ENCODE data around the gene RELN. TPM values are rescaled to one million over a fixed set of nuclear protein-coding genes. Genes with fewer than 3 reads are reported as not detected.

Gene RELN
- total RNA-seq, 1 donor from 2014 or later: not detected

DNA sequence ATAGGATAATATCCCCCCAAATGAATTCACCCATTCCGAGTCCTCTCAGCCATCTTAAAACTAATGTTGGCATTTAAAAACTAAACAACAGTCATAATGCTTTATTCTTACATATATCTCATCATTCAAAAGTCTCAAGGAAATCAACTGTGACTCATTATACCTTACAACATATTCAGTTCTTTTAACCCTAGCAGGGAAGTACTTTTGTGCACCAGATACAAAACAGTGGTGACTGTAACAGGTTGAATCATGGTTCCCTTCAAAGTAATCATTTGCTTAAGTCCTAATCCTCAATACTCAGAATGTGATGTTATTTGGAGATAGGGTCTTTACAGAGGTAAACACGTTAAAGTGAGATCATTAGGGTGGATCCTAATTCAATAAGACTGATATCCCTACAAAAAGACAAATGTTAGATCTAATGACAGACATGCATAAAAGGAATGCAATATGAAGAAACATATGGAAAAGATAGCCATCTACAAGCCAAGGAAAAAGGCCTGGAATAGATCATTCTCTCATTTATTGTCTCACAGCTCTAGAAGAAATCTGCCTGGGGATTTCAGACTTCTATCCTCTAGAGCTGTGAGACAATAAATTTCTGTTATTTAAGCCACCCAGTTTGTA, 42.3 kb downstream of the RELN start:
- H3K9me3 Mint-ChIP-seq: no peaks in the 10 kb centered on the region
- H3K36me3 Mint-ChIP-seq (ENCODE audit: low read depth): no peaks in the 10 kb centered on the region
- CTCF ChIA-PET: no interaction called here
- DNase-seq (no peak), ATAC-seq (ENCODE audit: low read depth) (no peak)
- H3K27me3 Mint-ChIP-seq: no peaks in the 10 kb centered on the region
- POLR2A ChIA-PET: no interaction called here
- TF ChIP-seq, protein P1, sequence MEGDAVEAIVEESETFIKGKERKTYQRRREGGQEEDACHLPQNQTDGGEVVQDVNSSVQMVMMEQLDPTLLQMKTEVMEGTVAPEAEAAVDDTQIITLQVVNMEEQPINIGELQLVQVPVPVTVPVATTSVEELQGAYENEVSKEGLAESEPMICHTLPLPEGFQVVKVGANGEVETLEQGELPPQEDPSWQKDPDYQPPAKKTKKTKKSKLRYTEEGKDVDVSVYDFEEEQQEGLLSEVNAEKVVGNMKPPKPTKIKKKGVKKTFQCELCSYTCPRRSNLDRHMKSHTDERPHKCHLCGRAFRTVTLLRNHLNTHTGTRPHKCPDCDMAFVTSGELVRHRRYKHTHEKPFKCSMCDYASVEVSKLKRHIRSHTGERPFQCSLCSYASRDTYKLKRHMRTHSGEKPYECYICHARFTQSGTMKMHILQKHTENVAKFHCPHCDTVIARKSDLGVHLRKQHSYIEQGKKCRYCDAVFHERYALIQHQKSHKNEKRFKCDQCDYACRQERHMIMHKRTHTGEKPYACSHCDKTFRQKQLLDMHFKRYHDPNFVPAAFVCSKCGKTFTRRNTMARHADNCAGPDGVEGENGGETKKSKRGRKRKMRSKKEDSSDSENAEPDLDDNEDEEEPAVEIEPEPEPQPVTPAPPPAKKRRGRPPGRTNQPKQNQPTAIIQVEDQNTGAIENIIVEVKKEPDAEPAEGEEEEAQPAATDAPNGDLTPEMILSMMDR (IDR thresholded peaks at IDR 0.05): no peak
- H3K27ac Mint-ChIP-seq: no peak overlapping the region
- H3K4me1 Mint-ChIP-seq: no peaks in the 10 kb centered on the region
- no peak overlapping the region for H3K4me3 Mint-ChIP-seq
- intact Hi-C loops (cut with micrococcal nuclease): no loop called here

DNA sequence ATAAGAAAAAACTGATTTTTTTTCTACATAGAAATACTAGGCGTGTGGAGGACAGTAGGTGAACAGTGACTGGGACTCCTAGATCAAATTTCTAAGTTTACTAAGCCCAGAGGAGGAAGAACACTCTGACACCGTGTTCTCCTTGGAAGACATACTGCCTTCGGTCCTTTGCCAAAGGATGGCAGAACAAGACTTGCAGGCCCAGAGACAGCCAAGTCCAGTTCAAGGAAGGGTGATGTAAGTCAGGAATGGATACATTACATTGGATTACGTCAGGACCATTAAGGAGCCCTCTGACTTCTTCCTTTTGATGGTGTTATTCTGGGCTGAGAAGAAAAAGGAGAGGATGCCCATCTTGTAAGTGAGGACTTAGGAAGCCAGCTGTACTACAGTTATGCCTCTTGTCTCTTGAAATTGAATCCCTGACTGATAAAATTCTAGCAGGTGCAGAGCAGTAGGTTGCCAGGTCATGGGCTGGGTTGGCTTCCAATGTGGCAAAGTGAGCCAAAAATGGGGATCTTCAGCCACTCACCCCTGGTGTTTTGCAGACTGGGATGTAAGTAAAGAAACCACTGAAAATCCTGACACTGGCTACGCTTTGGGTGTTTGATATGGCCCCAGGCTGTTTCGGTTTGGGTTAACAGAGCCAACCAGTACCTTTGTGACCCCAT, 45.1 kb downstream of the RELN start:
- Mint-ChIP-seq H3K27me3 (peaks cover 1% of the 10 kb centered on the region), H3K4me1 (no peaks in the 10 kb centered on the region), H3K27ac (no peak overlapping the region), H3K36me3 (ENCODE audit: low read depth) (no peaks in the 10 kb centered on the region), H3K9me3 (no peaks in the 10 kb centered on the region), H3K4me3 (no peak overlapping the region)
- ChIA-PET POLR2A (no interaction called here), CTCF (no interaction called here)
- DNase-seq (no peak), ATAC-seq (ENCODE audit: low read depth) (no peak)
- TF ChIP-seq, protein P1 (IDR thresholded peaks at IDR 0.05): no peak
- intact Hi-C loops (cut with micrococcal nuclease): no loop called here

DNA sequence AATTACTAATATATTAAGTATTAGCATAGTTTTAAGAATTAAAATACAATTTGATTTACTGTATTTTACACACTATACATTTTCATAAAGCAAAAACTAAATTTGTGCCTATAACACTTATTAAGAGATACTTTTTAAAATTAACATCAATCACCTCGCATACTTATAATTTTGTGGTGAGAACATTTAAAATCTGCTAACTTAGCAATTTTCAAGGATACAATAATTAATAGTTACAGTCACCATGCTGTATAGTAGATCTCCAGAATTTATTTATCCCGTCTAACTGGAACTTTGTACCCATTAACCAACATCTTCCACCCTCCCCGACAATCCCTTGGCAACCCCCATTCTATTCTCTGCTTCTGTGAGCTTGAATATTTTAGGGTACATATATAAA, 47.5 kb downstream of the RELN start:
- Mint-ChIP-seq H3K36me3 (ENCODE audit: low read depth) (no peaks in the 10 kb centered on the region), H3K27ac (no peak overlapping the region), H3K27me3 (peaks cover 1% of the 10 kb centered on the region), H3K9me3 (no peaks in the 10 kb centered on the region), H3K4me3 (no peak overlapping the region), H3K4me1 (no peaks in the 10 kb centered on the region)
- ATAC-seq (ENCODE audit: low read depth): no peak
- TF ChIP-seq, protein P1 (IDR thresholded peaks at IDR 0.05): no peak
- ChIA-PET CTCF (no interaction called here), POLR2A (no interaction called here)
- DNase-seq: no peak
- intact Hi-C loops (cut with micrococcal nuclease): no loop called here

DNA sequence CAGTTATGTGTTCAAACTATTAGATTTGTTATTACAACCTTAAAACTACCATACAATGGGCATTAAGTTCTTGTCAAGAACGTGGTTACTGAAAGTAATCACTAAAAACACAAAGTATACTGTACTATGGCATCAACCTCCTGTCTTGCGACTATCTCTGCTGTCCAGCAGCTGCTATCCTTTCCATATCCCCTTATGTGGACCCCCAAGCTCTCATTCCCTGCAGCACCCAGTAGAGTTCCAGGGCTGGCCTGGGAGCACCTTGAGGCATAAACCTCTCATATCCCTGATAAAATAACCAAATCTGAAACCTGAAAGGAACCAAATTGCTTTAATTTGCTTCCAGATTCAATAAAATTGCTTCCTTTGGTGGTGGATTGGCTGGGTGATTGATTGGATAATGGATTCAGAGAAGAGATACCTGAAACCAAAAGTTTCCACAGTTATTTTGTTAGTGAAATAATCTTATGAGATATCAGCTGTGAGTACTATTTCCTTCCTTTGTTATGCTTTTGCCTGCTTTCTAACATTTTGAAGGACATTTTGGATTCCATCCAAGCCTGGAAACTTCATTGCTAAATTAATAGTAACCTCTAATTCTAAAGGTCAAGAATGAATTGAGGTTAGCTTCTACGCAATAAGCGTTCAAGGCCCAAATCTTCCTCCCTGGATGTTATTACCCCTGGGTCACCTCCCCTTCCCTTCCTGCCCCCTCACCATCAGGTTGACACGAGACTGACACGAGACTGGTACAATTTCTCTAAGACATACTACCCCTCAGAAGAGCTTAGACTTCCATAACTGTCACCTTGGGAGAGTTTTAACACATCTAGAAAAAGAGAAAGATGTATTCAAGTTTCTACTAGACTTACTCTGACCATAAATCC, 48.8 kb downstream of the RELN start:
- no peak for ATAC-seq (ENCODE audit: low read depth)
- Mint-ChIP-seq H3K4me1 (no peaks in the 10 kb centered on the region), H3K36me3 (ENCODE audit: low read depth) (no peaks in the 10 kb centered on the region), H3K27me3 (peaks cover 5% of the 10 kb centered on the region), H3K4me3 (no peak overlapping the region), H3K27ac (no peak overlapping the region), H3K9me3 (no peaks in the 10 kb centered on the region)
- CTCF ChIA-PET: no interaction called here
- TF ChIP-seq, protein P1 (IDR thresholded peaks at IDR 0.05): no peak
- POLR2A ChIA-PET: no interaction called here
- intact Hi-C loops (cut with micrococcal nuclease): no loop called here
- DNase-seq: no peak

DNA sequence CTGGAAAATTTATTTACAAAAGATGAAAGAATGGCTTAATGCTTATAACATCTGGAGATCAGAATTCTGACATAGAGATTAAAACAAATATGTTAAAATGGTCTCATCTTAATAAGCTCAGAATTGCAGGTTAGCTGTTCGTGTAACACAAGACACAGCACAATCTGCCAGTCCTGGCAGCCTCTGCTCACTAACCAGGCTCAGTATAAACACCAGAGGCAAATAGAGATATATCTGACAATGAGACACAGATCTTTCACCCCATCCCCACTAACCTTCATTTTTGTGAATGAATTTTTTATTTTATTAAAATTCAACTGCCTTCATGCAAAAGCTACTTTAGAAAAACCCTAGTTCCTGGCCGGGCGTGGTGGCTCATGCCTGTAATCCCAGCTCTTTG, 51.8 kb downstream of the RELN start:
- Mint-ChIP-seq H3K36me3 (ENCODE audit: low read depth) (no peaks in the 10 kb centered on the region), H3K27me3 (peaks cover 5% of the 10 kb centered on the region), H3K27ac (no peak overlapping the region), H3K9me3 (no peaks in the 10 kb centered on the region), H3K4me3 (no peak overlapping the region), H3K4me1 (no peaks in the 10 kb centered on the region)
- intact Hi-C loops (cut with micrococcal nuclease): no loop called here
- POLR2A ChIA-PET: no interaction called here
- DNase-seq: no peak
- CTCF ChIA-PET: no interaction called here
- TF ChIP-seq, protein P1 (IDR thresholded peaks at IDR 0.05): no peak
- ATAC-seq (ENCODE audit: low read depth): no peak

Data from activated B cell treated with CpG ODN at 0.5 μM for 24 hours (primary cell).